ENCODE results near the gene MFSD12. TPM values are rescaled to one million over a fixed set of nuclear protein-coding genes. Genes with fewer than 3 reads are reported as not detected.
A peak's percentile ranks its signal among the peaks of the same experiment; 100 is the strongest.

MFSD12 gene
- total RNA-seq, 1 experiment from 2014 or later = 131 TPM

DNA sequence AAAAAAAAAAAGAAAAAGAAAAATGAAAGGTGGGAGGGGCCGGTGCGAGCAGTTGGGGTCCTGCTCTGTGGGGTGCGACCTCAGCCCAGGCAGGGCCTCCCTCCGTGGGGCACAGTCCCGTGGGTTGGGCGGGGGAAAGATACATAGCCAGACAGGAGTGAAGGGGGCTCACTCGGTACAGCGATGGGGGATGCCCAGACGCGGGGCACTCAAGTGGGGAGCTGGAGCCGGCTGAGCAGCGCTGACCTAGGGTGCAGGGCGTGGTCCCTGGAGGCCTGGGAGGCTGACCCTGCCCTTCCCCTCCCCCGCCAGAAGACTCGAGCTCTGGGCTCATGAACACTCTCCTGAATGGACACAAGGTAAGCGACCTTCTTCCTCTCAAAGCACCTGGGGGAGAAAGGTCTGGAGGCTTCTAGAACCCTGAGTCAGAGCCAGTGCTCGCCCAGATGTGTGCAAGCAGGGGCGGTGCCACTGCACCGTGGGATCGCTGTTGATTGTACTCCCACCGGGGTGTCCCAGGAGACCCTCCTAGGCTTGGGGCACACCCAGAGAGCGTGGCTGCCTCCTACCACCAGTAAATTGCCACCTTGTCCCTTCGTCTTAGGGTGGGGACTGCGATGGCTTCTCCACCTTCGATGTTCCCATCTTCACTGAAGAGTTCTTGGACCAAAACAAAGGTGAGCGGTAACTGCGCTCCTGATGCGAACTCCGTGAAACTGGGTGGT, 18.7 kb upstream of the MFSD12 start:
- ChIA-PET POLR2A (interaction anchor here (0.6 to 1.2 kb wide), 3 partner anchors 10 to 37 kb away, joined by 3 to 5 read pairs (median 3); partner anchors contain the start of gene TEKTIP1), RAD21 (ENCODE audit: low non-redundant PET in 1 of 2, low total read pairs in 2 of 2, uncharacterized antibody in 2 of 2, unreplicated experiment in 2 of 2) (interaction anchor here in 1 of 2 experiments (1.1 to 1.2 kb wide), 2 partner anchors 28 to 32 kb away, joined by 3 to 5 read pairs; no protein-coding TSS in a partner anchor), CTCF (interaction anchor here (0.7 to 1.4 kb wide), 4 partner anchors 11 to 31 kb away, joined by 3 to 11 read pairs (median 4); no protein-coding TSS in a partner anchor)
- Histone ChIP-seq H3K27me3 (ENCODE audit: insufficient read depth, low read length) (no peaks in the 10 kb centered on the region), H3K4me2 (ENCODE audit: low read length) (peak overlapping the region; percentile 77), H3K9ac (ENCODE audit: low read length) (peak overlapping the region; percentile 50; the same call in 1 of the 2 replicates), H4K20me1 (ENCODE audit: insufficient read depth) (no peaks in the 10 kb centered on the region; the same call in 1 of the 2 replicates), H2AFZ (ENCODE audit: low read depth, low read length, poor library complexity, severe bottlenecking) (no peak overlapping the region), H3K36me3 (ENCODE audit: control insufficient read depth in 1 of 2, insufficient read depth in 2 of 2, low read length in 2 of 2) (peaks cover 3 to 21% of the 10 kb centered on the region in 2 experiments; a peak in 2 of 4 replicates), H3K4me1 (ENCODE audit: control insufficient read depth in 1 of 2, insufficient read depth in 2 of 2, low read length in 2 of 2) (peaks cover 24 to 70% of the 10 kb centered on the region in 2 experiments), H3K9me2 (ENCODE audit: insufficient read depth) (no peaks in the 10 kb centered on the region), H3K4me3 (replicated peaks in 1 of 2; ENCODE audit: low read depth in 1 of 2, low read length in 2 of 2) (peak overlapping the region; percentile 23 to 50), H3K27ac (ENCODE audit: low read depth, low read length) (peak overlapping the region; percentile 71), H3K79me2 (ENCODE audit: insufficient read depth, low read length) (peaks cover 24% of the 10 kb centered on the region; the same call in 1 of the 2 replicates), H3K9me3 (ENCODE audit: control insufficient read depth in 1 of 2, insufficient read depth in 1 of 2, low read depth in 1 of 2, low read length in 2 of 2) (no peaks in the 10 kb centered on the region)
- intact Hi-C loops (cut with micrococcal nuclease) = loop anchor here (1.0 to 10.0 kb wide), 2 partner anchors 31 to 629 kb away; no protein-coding TSS in a partner anchor
- TF ChIP-seq CEBPB (IDR thresholded peaks at IDR 0.05; ENCODE audit: low read depth) = no peak
- TF ChIP-seq, protein P1, sequence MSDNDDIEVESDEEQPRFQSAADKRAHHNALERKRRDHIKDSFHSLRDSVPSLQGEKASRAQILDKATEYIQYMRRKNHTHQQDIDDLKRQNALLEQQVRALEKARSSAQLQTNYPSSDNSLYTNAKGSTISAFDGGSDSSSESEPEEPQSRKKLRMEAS (IDR thresholded peaks at IDR 0.05) = no peak
- TF ChIP-seq ZNF274 (IDR thresholded peaks at IDR 0.05; ENCODE audit: low read depth, low read length) = no peak
- TF ChIP-seq SRF (IDR thresholded peaks at IDR 0.05; ENCODE audit: low read depth) = no peak
- ATAC-seq (no peak), DNase-seq (ENCODE audit: low read depth, low spot score) (no peak)
- BruUV-seq (replicated peaks) = no TSS peak

DNA sequence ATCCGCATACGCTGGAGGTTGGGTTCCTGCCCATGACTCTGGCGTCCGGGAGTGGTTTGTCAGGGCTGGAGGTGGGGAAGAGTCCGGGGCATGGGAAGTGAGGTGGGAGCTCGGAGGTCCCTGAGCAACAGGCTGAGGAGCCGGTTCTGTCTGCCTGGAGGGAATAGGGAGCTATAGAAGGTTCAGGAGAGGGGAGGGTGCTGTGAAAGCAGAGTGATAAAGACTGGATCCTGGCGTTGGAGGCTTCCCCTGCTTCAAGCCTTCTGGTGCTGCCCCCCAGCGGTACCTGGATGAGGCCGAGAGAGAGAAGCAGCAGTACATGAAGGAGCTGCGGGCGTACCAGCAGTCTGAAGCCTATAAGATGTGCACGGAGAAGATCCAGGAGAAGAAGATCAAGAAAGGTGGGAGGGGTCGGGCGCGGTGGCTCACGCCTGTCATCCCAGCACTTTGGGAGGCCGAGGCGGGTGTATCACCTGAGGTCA, 17.9 kb upstream of the MFSD12 start:
- Histone ChIP-seq H3K9me2 (ENCODE audit: insufficient read depth) (no peaks in the 10 kb centered on the region), H3K36me3 (ENCODE audit: control insufficient read depth in 1 of 2, insufficient read depth in 2 of 2, low read length in 2 of 2) (peaks cover 3 to 21% of the 10 kb centered on the region in 2 experiments; a peak in 2 of 4 replicates), H3K9ac (ENCODE audit: low read length) (no peak overlapping the region), H3K27me3 (ENCODE audit: insufficient read depth, low read length) (no peaks in the 10 kb centered on the region), H4K20me1 (ENCODE audit: insufficient read depth) (no peaks in the 10 kb centered on the region; the same call in 1 of the 2 replicates), H3K27ac (ENCODE audit: low read depth, low read length) (peak overlapping the region; percentile 4; the same call in 1 of the 2 replicates), H3K4me2 (ENCODE audit: low read length) (peak overlapping the region; percentile 77; the same call in 1 of the 2 replicates), H3K79me2 (ENCODE audit: insufficient read depth, low read length) (peaks cover 24% of the 10 kb centered on the region; the same call in 1 of the 2 replicates), H3K4me3 (replicated peaks in 1 of 2; ENCODE audit: low read depth in 1 of 2, low read length in 2 of 2) (no peak overlapping the region), H3K4me1 (ENCODE audit: control insufficient read depth in 1 of 2, insufficient read depth in 2 of 2, low read length in 2 of 2) (peaks cover 23 to 70% of the 10 kb centered on the region in 2 experiments), H2AFZ (ENCODE audit: low read depth, low read length, poor library complexity, severe bottlenecking) (no peak overlapping the region), H3K9me3 (ENCODE audit: control insufficient read depth in 1 of 2, insufficient read depth in 1 of 2, low read depth in 1 of 2, low read length in 2 of 2) (no peaks in the 10 kb centered on the region)
- DNase-seq (ENCODE audit: low read depth, low spot score) = no peak
- RAD21 ChIA-PET (ENCODE audit: low non-redundant PET in 1 of 2, low total read pairs in 2 of 2, uncharacterized antibody in 2 of 2, unreplicated experiment in 2 of 2) = interaction anchor here in 1 of 2 experiments (1.2 kb wide), 1 partner anchor 27 kb away, joined by 3 read pairs; no protein-coding TSS in a partner anchor
- no peak for ATAC-seq
- intact Hi-C loops (cut with micrococcal nuclease) = loop anchor here (1.0 to 10.0 kb wide), 2 partner anchors 30 to 630 kb away; no protein-coding TSS in a partner anchor
- TF ChIP-seq TCF7L2 (IDR thresholded peaks at IDR 0.05; ENCODE audit: borderline replicate concordance, extremely low read depth, insufficient read depth, insufficient read length) (no peak), RAD21 (IDR thresholded peaks at IDR 0.05; ENCODE audit: low read depth) (peak; percentile 75), EZH2 (IDR thresholded peaks at IDR 0.05) (no peak)
- TF ChIP-seq, protein P2, sequence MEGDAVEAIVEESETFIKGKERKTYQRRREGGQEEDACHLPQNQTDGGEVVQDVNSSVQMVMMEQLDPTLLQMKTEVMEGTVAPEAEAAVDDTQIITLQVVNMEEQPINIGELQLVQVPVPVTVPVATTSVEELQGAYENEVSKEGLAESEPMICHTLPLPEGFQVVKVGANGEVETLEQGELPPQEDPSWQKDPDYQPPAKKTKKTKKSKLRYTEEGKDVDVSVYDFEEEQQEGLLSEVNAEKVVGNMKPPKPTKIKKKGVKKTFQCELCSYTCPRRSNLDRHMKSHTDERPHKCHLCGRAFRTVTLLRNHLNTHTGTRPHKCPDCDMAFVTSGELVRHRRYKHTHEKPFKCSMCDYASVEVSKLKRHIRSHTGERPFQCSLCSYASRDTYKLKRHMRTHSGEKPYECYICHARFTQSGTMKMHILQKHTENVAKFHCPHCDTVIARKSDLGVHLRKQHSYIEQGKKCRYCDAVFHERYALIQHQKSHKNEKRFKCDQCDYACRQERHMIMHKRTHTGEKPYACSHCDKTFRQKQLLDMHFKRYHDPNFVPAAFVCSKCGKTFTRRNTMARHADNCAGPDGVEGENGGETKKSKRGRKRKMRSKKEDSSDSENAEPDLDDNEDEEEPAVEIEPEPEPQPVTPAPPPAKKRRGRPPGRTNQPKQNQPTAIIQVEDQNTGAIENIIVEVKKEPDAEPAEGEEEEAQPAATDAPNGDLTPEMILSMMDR (IDR thresholded peaks at IDR 0.05 in 2 of 3, conservative IDR thresholded peaks at IDR 0.05 in 1 of 3; ENCODE audit: borderline replicate concordance in 1 of 3, insufficient read depth in 1 of 3, low read depth in 2 of 3, low read length in 2 of 3) = peak in 2 of 3 experiments; percentile 52 to 63; a peak in 4 of 6 replicates
- POLR2A ChIA-PET = no interaction called here
- BruUV-seq (replicated peaks) = no TSS peak
- CTCF ChIA-PET = interaction anchor here (0.7 to 1.2 kb wide), 2 partner anchors 14 to 30 kb away, joined by 3 to 11 read pairs; no protein-coding TSS in a partner anchor
